Stimulated activated CD4-positive, alpha-beta T cell treated with anti-CD3 and anti-CD28 coated beads, TNF-alpha, amount 100 ng/mL, for 1 hour (primary cell): ENCODE results near the gene CLDN5.

Experiments used
- DNase-seq, 3 donors: peaks; one replicate each; pipeline ENCODE4 v3.0.0-alpha.2; 2020; ENCODE audit warnings: low read depth in 3 of 3, low spot score in 1 of 3

Gene CLDN5

GRCh38 chr22:19506212-19506611 is 18.0 kb downstream of the CLDN5 start:
- DNase-seq = no peak

- DNase-seq = no peak
Measured at GRCh38 chr22:19505735-19506126, 18.5 kb downstream of the CLDN5 start.

- no peak for DNase-seq
Measured at GRCh38 chr22:19504900-19505734, 19.1 kb downstream of the CLDN5 start.

GRCh38 chr22:19503869-19504268 is 20.3 kb downstream of the CLDN5 start:
- DNase-seq = no peak

- DNase-seq = no peak
Measured at GRCh38 chr22:19503367-19503766, 20.8 kb downstream of the CLDN5 start.

- DNase-seq = no peak
Measured at GRCh38 chr22:19501897-19502447, 22.2 kb downstream of the CLDN5 start.

GRCh38 chr22:19499880-19500242 is 24.3 kb downstream of the CLDN5 start:
- DNase-seq = no peak

GRCh38 chr22:19499236-19499879 is 24.9 kb downstream of the CLDN5 start:
- no peak for DNase-seq

GRCh38 chr22:19498866-19499190 is 25.4 kb downstream of the CLDN5 start:
- no peak for DNase-seq

GRCh38 chr22:19498154-19498865 is 25.9 kb downstream of the CLDN5 start:
- no peak for DNase-seq

- DNase-seq = no peak
Measured at GRCh38 chr22:19497245-19497644, 27.0 kb downstream of the CLDN5 start.

- DNase-seq = no peak
Measured at GRCh38 chr22:19496324-19496630, 27.9 kb downstream of the CLDN5 start.

GRCh38 chr22:19495562-19496323 is 28.5 kb downstream of the CLDN5 start:
- no peak for DNase-seq

- no peak for DNase-seq
Measured at GRCh38 chr22:19494676-19495173, 29.5 kb downstream of the CLDN5 start.

GRCh38 chr22:19494001-19494560 is 30.1 kb downstream of the CLDN5 start:
- no peak for DNase-seq

- DNase-seq = no peak
Measured at GRCh38 chr22:19492504-19493174, 31.6 kb downstream of the CLDN5 start.

GRCh38 chr22:19490628-19491230 is 33.5 kb downstream of the CLDN5 start:
- no peak for DNase-seq

- no peak for DNase-seq
Measured at GRCh38 chr22:19488884-19489843, 35.0 kb downstream of the CLDN5 start.

- no peak for DNase-seq
Measured at GRCh38 chr22:19488285-19488684, 35.9 kb downstream of the CLDN5 start.
